Fibroblast of peridontal ligament (primary cell): Measurements from ENCODE around the gene SCARF2.

Experiments used
- DNase-seq: peaks from one replicate; pipeline ENCODE4 v3.0.0-alpha.2; 2010; ENCODE audit errors: extremely low read depth

Gene SCARF2

GRCh38 chr22:20440637-20441591 lies 3.3 kb upstream of the SCARF2 start:
- DNase-seq = no peak

GRCh38 chr22:20439928-20440575 lies 2.4 kb upstream of the SCARF2 start:
- no peak for DNase-seq

GRCh38 chr22:20439556-20439927 lies 1.9 kb upstream of the SCARF2 start:
- DNase-seq = no peak

- DNase-seq = no peak
These were observed 1.3 kb upstream of the SCARF2 start for GRCh38 chr22:20438678-20439492.

GRCh38 chr22:20438427-20438677 lies 727 bp upstream of the SCARF2 start:
- DNase-seq = no peak

GRCh38 chr22:20436768-20437612 lies 635 bp downstream of the SCARF2 start:
- DNase-seq = no peak

- DNase-seq = no peak
These were observed 1.3 kb downstream of the SCARF2 start for GRCh38 chr22:20436307-20436767.

- DNase-seq = no peak
These were observed 2.0 kb downstream of the SCARF2 start for GRCh38 chr22:20435436-20436306.

GRCh38 chr22:20434773-20435172 lies 2.9 kb downstream of the SCARF2 start:
- no peak for DNase-seq

GRCh38 chr22:20434264-20434751 lies 3.3 kb downstream of the SCARF2 start:
- DNase-seq = no peak

- DNase-seq = no peak
These were observed 3.9 kb downstream of the SCARF2 start for GRCh38 chr22:20433686-20434241.

- no peak for DNase-seq
These were observed 4.4 kb downstream of the SCARF2 start for GRCh38 chr22:20433191-20433590.

- no peak for DNase-seq
These were observed 5.4 kb downstream of the SCARF2 start for GRCh38 chr22:20432244-20432686.

GRCh38 chr22:20431511-20432192 lies 6.0 kb downstream of the SCARF2 start:
- no peak for DNase-seq

- DNase-seq = no peak
These were observed 6.7 kb downstream of the SCARF2 start for GRCh38 chr22:20430720-20431510.

- DNase-seq = no peak
These were observed 7.4 kb downstream of the SCARF2 start for GRCh38 chr22:20430101-20430719.

GRCh38 chr22:20429254-20430100 lies 8.1 kb downstream of the SCARF2 start:
- no peak for DNase-seq
